Upper lobe of left lung (tissue), 6 donors: Measurements from ENCODE around the gene GNB2. TPM values are rescaled to one million over a fixed set of nuclear protein-coding genes. Genes with fewer than 3 reads are reported as not detected.
A peak's percentile ranks its signal among the peaks of the same experiment; 100 is the strongest.
"Not testable (repeated sequence)": the region's sequence is repeated elsewhere in the genome, so short reads cannot be mapped to it uniquely, and the experiment has no call there.

Experiments used
- ATAC-seq, 2 donors: fragments of 200-7000 bp; cut with Tn5 transposase; one replicate each; pipeline ENCODE4 v1.9.1; 2022; ENCODE audit warnings: mild to moderate bottlenecking in 2 of 2, moderate library complexity in 2 of 2; ENCODE audit not compliant: low FRiP score in 2 of 2
- DNase-seq, 2 donors: peaks; one replicate each; pipeline ENCODE4 v3.0.0-alpha.2; 2019 to 2020
- H3K27ac ChIP-seq, 4 donors: fragments of 200-600 bp; sonication (generic); one replicate each; pipeline ENCODE4 v1.5.1; 2016 to 2019
- H3K27me3 ChIP-seq, 4 donors: fragments of 200-600 bp; sonication (generic); one replicate each; pipeline ENCODE4 v1.5.1; 2017 to 2019
- H3K36me3 ChIP-seq, 4 donors: fragments of 200-600 bp; sonication (generic); one replicate each; pipeline ENCODE4 v1.5.1; 2016 to 2019
- H3K4me1 ChIP-seq, 4 donors: fragments of 200-600 bp; sonication (generic); one replicate each; pipeline ENCODE4 v1.5.1; 2018 to 2019
- H3K4me3 ChIP-seq, 4 donors: fragments of 200-600 bp; sonication (generic); one replicate each; pipeline ENCODE4 v1.5.1; 2017 to 2019; ENCODE audit warnings: mild to moderate bottlenecking in 2 of 4, moderate library complexity in 1 of 4
- H3K9me3 ChIP-seq, 4 donors: fragments of 200-600 bp; sonication (generic); one replicate each; pipeline ENCODE4 v1.5.1; 2018 to 2019
- EP300 ChIP-seq, 4 donors: sonication (generic); formaldehyde crosslinking; IDR thresholded peaks; one replicate each; pipeline ENCODE4 v1.5.1; 2017; ENCODE audit warnings: antibody characterized with exemption in 4 of 4, control low read depth in 2 of 4
- POLR2A ChIP-seq, 4 donors: fragments of 450-650 bp; IDR thresholded peaks; one replicate each; pipeline ENCODE4 v1.5.1; 2016 to 2017; ENCODE audit warnings: antibody characterized with exemption in 4 of 4, mild to moderate bottlenecking in 2 of 4
- POLR2AphosphoS5 ChIP-seq, 2 donors: sonication (generic); formaldehyde crosslinking; IDR thresholded peaks; one replicate each; pipeline ENCODE4 v1.5.1; 2017; ENCODE audit warnings: antibody characterized with exemption in 2 of 2
- WGBS, 2 donors: methylation state at CpG; one replicate each; pipeline ENCODE4 v1.1.5; 2017 to 2018; 5-methylcytosine and 5-hydroxymethylcytosine counted together
- total RNA-seq, 6 donors: library from RNA; depleted of rRNA in 4 of 6; stranded (reverse); fragments of >200 nt in 4 of 6; gene quantifications; one replicate each; pipeline versions ENCODE4 v1.1.0 to v1.2.1, GENCODE V29; 2016 to 2021
- TF ChIP-seq, protein P1 (sequence below), 6 experiments: fragments of 450-650 bp in 4 of 6; fragments of 200-600 bp in 2 of 6; sonication (generic) in 2 of 6; IDR thresholded peaks; one replicate each; pipeline ENCODE4 v1.5.1; 2016 to 2019; ENCODE audit warnings: antibody characterized with exemption in 6 of 6
- donor health status: DM: no; HTN: no; CAD: no; lungs with moderate emphysema.
- donor health status: DM: no; HTN: yes; CAD: no; lungs with severe emphysema.

Gene GNB2
- total RNA-seq, 6 donors from 2014 or later: 153 to 291 (median 278) TPM

DNA sequence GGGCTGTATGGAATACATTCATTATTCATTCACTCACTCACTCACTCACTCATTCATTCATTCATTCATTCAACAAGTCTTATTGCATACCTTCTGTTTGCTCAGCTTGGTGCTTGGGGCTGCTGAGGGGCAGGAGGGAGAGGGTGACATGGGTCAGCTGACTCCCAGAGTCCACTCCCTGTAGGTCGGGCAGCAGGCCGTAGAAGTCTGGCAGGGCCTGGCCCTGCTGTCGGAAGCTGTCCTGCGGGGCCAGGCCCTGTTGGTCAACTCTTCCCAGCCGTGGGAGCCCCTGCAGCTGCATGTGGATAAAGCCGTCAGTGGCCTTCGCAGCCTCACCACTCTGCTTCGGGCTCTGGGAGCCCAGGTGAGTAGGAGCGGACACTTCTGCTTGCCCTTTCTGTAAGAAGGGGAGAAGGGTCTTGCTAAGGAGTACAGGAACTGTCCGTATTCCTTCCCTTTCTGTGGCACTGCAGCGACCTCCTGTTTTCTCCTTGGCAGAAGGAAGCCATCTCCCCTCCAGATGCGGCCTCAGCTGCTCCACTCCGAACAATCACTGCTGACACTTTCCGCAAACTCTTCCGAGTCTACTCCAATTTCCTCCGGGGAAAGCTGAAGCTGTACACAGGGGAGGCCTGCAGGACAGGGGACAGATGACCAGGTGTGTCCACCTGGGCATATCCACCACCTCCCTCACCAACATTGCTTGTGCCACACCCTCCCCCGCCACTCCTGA, 49.1 kb downstream of the GNB2 start:
- H3K27me3 ChIP-seq: peaks cover 0 to 21% (median 7%) of the 10 kb centered on the region in 4 donors
- TF ChIP-seq EP300 (IDR thresholded peaks at IDR 0.05) (no peak), POLR2A (IDR thresholded peaks at IDR 0.05) (no peak), POLR2AphosphoS5 (IDR thresholded peaks at IDR 0.05) (no peak)
- TF ChIP-seq, protein P1, sequence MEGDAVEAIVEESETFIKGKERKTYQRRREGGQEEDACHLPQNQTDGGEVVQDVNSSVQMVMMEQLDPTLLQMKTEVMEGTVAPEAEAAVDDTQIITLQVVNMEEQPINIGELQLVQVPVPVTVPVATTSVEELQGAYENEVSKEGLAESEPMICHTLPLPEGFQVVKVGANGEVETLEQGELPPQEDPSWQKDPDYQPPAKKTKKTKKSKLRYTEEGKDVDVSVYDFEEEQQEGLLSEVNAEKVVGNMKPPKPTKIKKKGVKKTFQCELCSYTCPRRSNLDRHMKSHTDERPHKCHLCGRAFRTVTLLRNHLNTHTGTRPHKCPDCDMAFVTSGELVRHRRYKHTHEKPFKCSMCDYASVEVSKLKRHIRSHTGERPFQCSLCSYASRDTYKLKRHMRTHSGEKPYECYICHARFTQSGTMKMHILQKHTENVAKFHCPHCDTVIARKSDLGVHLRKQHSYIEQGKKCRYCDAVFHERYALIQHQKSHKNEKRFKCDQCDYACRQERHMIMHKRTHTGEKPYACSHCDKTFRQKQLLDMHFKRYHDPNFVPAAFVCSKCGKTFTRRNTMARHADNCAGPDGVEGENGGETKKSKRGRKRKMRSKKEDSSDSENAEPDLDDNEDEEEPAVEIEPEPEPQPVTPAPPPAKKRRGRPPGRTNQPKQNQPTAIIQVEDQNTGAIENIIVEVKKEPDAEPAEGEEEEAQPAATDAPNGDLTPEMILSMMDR (IDR thresholded peaks at IDR 0.05): no peak
- H3K36me3 ChIP-seq: no peaks in the 10 kb centered on the region
- peaks cover 0 to 6% (median 0%) of the 10 kb centered on the region in 4 donors for H3K9me3 ChIP-seq
- no peak overlapping the region for H3K4me3 ChIP-seq
- whole genome bisulfite sequencing, 2 donors: 86% methylated on average over 9 to 17 of the region's 17 CpGs
- H3K4me1 ChIP-seq: peaks cover 4 to 15% (median 7%) of the 10 kb centered on the region in 4 donors
- DNase-seq (peak in 1 of 2 donors; percentile 50), ATAC-seq (no peak)
- H3K27ac ChIP-seq: no peak overlapping the region

DNA sequence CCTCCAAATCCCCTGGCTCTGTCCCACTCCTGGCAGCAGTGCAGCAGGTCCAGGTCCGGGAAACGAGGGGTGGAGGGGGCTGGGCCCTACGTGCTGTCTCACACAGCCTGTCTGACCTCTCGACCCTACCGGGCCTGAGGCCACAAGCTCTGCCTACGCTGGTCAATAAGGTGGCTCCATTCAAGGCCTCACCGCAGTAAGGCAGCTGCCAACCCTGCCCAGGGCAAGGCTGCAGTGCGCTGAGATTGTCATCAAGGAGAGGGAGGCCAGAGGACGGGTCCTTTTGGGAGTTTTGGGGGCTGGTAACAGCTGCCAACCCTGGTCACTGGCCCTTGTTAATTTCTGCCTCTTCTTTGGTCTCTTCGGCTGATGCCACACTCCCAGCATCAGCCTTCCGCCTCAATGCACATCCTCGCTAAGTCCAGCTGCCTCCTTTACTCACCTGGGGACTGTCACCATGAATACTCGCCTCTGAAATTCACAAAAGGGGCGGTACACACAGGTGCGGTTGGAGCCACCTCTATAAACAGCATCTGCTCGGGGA, 50.3 kb downstream of the GNB2 start:
- Histone ChIP-seq H3K27me3 (peaks cover 0 to 21% (median 7%) of the 10 kb centered on the region in 4 donors), H3K9me3 (no peaks in the 10 kb centered on the region), H3K4me3 (no peak overlapping the region), H3K27ac (no peak overlapping the region), H3K4me1 (peaks cover 4 to 15% (median 7%) of the 10 kb centered on the region in 4 donors), H3K36me3 (no peaks in the 10 kb centered on the region)
- WGBS, 2 donors: 75 to 83% methylated on average over 13 to 16 of the region's 16 CpGs
- ATAC-seq (no peak), DNase-seq (peak in 1 of 2 donors; percentile 46)
- TF ChIP-seq POLR2A (IDR thresholded peaks at IDR 0.05) (no peak), EP300 (IDR thresholded peaks at IDR 0.05) (no peak), POLR2AphosphoS5 (IDR thresholded peaks at IDR 0.05) (no peak)
- TF ChIP-seq, protein P1 (IDR thresholded peaks at IDR 0.05): no peak

DNA sequence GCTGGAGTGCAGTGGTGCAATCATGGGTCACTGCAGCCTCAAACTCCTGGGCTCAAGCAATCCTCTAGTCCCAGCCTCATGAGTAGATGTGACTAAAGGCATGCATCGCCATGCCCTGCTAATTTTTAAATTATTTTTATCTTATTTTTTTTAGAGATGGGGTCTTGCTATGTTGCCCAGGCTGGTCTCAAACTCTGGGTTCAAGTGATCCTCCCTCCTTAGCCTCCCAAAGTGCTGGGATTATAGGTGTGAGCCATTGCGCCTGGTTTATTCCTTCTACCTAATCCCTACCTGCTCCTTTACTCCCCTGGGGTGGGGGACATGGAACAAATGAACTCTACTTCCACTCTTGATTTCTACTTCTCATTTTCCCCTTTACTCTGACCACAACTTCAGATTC, 50.8 kb downstream of the GNB2 start:
- not testable (repeated sequence) for H3K27ac ChIP-seq, ATAC-seq, H3K4me3 ChIP-seq, H3K9me3 ChIP-seq, H3K36me3 ChIP-seq, DNase-seq
- peaks cover 0 to 21% (median 7%) of the 10 kb centered on the region in 4 donors for H3K27me3 ChIP-seq
- WGBS, 2 donors: 91 to 100% methylated on average over 2 of the region's 2 CpGs
- peaks cover 4 to 15% (median 7%) of the 10 kb centered on the region in 4 donors for H3K4me1 ChIP-seq

DNA sequence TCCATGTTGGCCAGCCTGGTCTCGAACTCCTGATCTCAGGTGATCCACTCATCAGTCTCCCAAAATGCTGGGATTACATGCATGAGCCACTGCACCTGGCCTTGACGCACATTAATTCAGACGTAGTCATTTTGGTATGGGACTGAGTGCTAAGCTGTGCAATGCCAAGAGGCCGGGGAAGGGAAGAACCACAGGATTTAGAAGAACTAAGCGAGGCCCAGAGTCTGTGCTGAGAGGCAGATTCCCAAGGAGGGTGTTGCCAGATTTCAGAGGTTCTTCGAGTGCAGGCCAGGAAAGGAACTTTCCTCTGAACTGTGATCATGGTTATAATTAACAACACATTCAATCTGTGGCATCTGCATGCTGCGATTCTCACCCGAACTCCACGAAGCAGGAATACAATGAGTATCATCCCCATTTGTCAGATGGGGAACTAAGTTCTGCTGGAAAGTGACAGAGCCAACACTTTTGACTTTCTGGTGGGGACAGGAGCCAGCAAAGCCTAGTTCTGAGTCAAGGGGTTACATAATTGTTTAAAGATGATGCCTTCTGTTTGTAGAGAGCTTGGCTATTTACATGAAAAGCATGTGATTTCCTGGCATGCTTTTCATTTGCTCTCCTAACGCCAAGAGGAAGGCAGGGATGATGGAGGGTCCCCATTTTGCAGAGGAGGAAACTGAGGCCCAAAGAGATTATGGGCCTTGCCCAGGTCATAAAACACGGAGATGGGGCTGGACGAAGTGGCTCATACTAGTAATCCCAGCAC, 53.6 kb downstream of the GNB2 start:
- TF ChIP-seq EP300 (IDR thresholded peaks at IDR 0.05): no peak
- TF ChIP-seq, protein P1 (IDR thresholded peaks at IDR 0.05): no peak
- Histone ChIP-seq H3K4me3 (no peak overlapping the region), H3K9me3 (no peaks in the 10 kb centered on the region), H3K27me3 (no peaks in the 10 kb centered on the region), H3K4me1 (peaks cover 4% of the 10 kb centered on the region in 4 donors), H3K36me3 (no peaks in the 10 kb centered on the region), H3K27ac (no peak overlapping the region)
- WGBS, 2 donors: 61 to 62% methylated on average over 12 of the region's 12 CpGs
- ATAC-seq: peak in 1 of 2 donors; percentile 62
- no peak for DNase-seq

DNA sequence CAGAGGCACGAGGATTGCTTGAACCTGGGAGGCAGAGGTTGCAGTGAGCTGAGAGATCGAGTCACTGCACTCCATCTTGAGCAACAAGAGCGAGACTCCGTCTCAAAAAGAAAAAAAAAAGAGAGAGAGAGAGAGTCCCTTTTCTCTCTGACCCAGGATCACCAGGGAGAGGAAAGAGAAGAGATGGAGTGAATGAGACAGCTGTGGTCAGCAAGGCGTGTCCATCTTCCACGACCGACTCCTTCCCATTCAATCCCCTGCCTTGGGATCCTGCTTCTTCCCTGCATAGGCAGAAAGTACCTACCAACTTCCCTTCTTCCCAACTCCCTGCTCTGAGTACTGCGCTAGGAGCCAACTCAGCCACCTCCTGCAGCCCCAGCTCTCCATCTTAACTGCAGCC, 54.7 kb downstream of the GNB2 start:
- TF ChIP-seq EP300 (IDR thresholded peaks at IDR 0.05): no peak
- no peak for TF ChIP-seq POLR2AphosphoS5 (IDR thresholded peaks at IDR 0.05)
- TF ChIP-seq POLR2A (IDR thresholded peaks at IDR 0.05): no peak
- TF ChIP-seq, protein P1 (IDR thresholded peaks at IDR 0.05): no peak
- 75 to 83% methylated on average over 8 of the region's 8 CpGs for WGBS, 2 donors

More for the DNA sequence above, 54.7 kb downstream of the GNB2 start:
- H3K27ac ChIP-seq: no peak overlapping the region
- H3K4me1 ChIP-seq: peaks cover 4% of the 10 kb centered on the region in 4 donors
- no peak for ATAC-seq
- H3K27me3 ChIP-seq: no peaks in the 10 kb centered on the region
- no peak for DNase-seq
- H3K9me3 ChIP-seq: no peaks in the 10 kb centered on the region
- no peak overlapping the region for H3K4me3 ChIP-seq
- H3K36me3 ChIP-seq: no peaks in the 10 kb centered on the region
